ENCODE measurements around the gene CCDC146. TPM values are rescaled to one million over a fixed set of nuclear protein-coding genes. Genes with fewer than 3 reads are reported as not detected.
A peak's percentile ranks its signal among the peaks of the same experiment; 100 is the strongest.
"Not testable (repeated sequence)": the region's sequence is repeated elsewhere in the genome, so short reads cannot be mapped to it uniquely, and the experiment has no call there.

Gene CCDC146
- total and polyA plus RNA-seq, 10 donors: 4.1 to 21.3 (median 10.9) TPM

GRCh38 chr7:77222065-77222464 lies 99.7 kb downstream of the CCDC146 start:
- 66 to 84% (median 71%) methylated on average over 4 of the region's 4 CpGs for WGBS, 5 donors
- peaks cover 0 to 28% (median 7%) of the 10 kb centered on the region in 6 donors for H3K4me1 ChIP-seq
- no peak overlapping the region for H3K4me3 ChIP-seq
- no peaks in the 10 kb centered on the region for H3K36me3 ChIP-seq
- DNase-seq: no peak
- intact Hi-C loops (cut with DNase I; ENCODE audit: low total_unique reads): no loop called here
- peak overlapping the region in 3 of 8 donors; percentile 24 to 37 (median 24) for H3K27ac ChIP-seq
- peaks cover 0 to 22% (median 17%) of the 10 kb centered on the region in 8 donors for H3K9me3 ChIP-seq
- no peaks in the 10 kb centered on the region for H3K27me3 ChIP-seq (replicated peaks in 1 of 7)
- no peak for TF ChIP-seq CTCF (IDR thresholded peaks at IDR 0.05 in 8 of 11, conservative IDR thresholded peaks at IDR 0.05 in 3 of 11)
- TF ChIP-seq POLR2A (IDR thresholded peaks at IDR 0.05): no peak
- no peak for TF ChIP-seq POLR2AphosphoS5 (IDR thresholded peaks at IDR 0.05)

DNA sequence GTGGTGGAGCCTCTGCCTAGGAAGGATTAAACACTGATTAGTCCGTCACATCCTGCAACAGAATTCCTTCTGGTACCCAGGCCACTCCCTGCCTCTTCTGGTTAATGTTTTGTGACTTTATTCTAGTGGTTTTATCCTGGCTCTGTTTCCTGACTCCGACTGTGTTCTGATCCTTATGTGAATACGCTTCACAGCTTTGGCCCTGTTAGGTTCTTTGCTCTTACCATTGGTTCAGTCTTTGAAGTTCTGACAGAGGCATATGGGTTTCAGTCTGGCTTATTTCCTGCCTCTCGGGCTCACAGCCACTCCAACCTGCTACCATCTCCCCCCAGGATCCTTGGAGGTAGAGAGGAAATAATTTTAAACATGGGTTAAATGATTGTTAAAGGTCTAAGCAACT lies 100.4 kb downstream of the CCDC146 start:
- H3K27ac ChIP-seq: peak overlapping the region in 4 of 8 donors; percentile 24 to 37 (median 28)
- peaks cover 0 to 30% (median 8%) of the 10 kb centered on the region in 6 donors for H3K4me1 ChIP-seq
- intact Hi-C loops (cut with DNase I; ENCODE audit: low total_unique reads): no loop called here
- no peaks in the 10 kb centered on the region for H3K36me3 ChIP-seq
- H3K4me3 ChIP-seq: no peak overlapping the region
- TF ChIP-seq CTCF (IDR thresholded peaks at IDR 0.05 in 8 of 11, conservative IDR thresholded peaks at IDR 0.05 in 3 of 11): no peak
- TF ChIP-seq POLR2A (IDR thresholded peaks at IDR 0.05): no peak
- TF ChIP-seq POLR2AphosphoS5 (IDR thresholded peaks at IDR 0.05): no peak
- H3K9me3 ChIP-seq: peaks cover 0 to 22% (median 17%) of the 10 kb centered on the region in 8 donors
- H3K27me3 ChIP-seq (replicated peaks in 1 of 7): no peaks in the 10 kb centered on the region
- 65 to 80% (median 75%) methylated on average over 4 of the region's 4 CpGs for WGBS, 5 donors
- DNase-seq: no peak

DNA sequence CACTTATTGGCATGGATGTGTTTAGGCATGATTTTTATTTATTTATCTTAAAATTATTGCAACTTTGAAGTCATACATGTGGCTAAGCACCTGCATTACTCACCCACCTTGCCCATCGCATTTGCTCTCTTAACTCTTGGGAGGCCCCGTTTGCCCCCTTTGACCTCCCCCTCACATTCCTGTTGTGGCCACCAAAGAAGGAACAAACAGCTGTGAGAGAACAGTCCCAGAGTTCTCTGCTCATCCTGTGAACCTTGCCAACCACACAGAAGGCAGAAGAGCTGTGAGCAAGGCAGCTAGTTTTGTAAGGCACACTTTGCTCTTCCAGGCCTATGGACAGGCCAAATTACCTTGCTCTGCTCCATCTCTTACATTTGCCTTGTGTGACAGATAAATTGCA lies 100.8 kb downstream of the CCDC146 start:
- no peaks in the 10 kb centered on the region for H3K27me3 ChIP-seq (replicated peaks in 1 of 7)
- H3K4me3 ChIP-seq: no peak overlapping the region
- no peaks in the 10 kb centered on the region for H3K36me3 ChIP-seq
- intact Hi-C loops (cut with DNase I; ENCODE audit: low total_unique reads): no loop called here
- no peak for DNase-seq
- H3K9me3 ChIP-seq: peaks cover 0 to 22% (median 17%) of the 10 kb centered on the region in 8 donors
- peak overlapping the region in 2 of 8 donors; percentile 6 to 24 for H3K27ac ChIP-seq
- TF ChIP-seq POLR2AphosphoS5 (IDR thresholded peaks at IDR 0.05): no peak
- no peak for TF ChIP-seq POLR2A (IDR thresholded peaks at IDR 0.05)
- TF ChIP-seq CTCF (IDR thresholded peaks at IDR 0.05 in 8 of 11, conservative IDR thresholded peaks at IDR 0.05 in 3 of 11): no peak
- H3K4me1 ChIP-seq: peaks cover 0 to 30% (median 8%) of the 10 kb centered on the region in 6 donors
- WGBS, 5 donors: 23 to 45% (median 33%) methylated on average over 2 of the region's 2 CpGs

- 83 to 98% (median 92%) methylated on average over 1 of the region's 1 CpG for WGBS, 5 donors
- Histone ChIP-seq H3K4me1 (peaks cover 0 to 30% (median 8%) of the 10 kb centered on the region in 6 donors), H3K36me3 (no peaks in the 10 kb centered on the region), H3K4me3 (no peak overlapping the region), H3K27me3 (replicated peaks in 1 of 7) (no peaks in the 10 kb centered on the region), H3K27ac (peak overlapping the region in 1 of 8 donors; percentile 22), H3K9me3 (peaks cover 0 to 28% (median 20%) of the 10 kb centered on the region in 8 donors)
- no peak for DNase-seq
- TF ChIP-seq POLR2A (IDR thresholded peaks at IDR 0.05): no peak
- TF ChIP-seq POLR2AphosphoS5 (IDR thresholded peaks at IDR 0.05): no peak
- no peak for TF ChIP-seq CTCF (IDR thresholded peaks at IDR 0.05 in 8 of 11, conservative IDR thresholded peaks at IDR 0.05 in 3 of 11)
- intact Hi-C loops (cut with DNase I; ENCODE audit: low total_unique reads): no loop called here
Observed at GRCh38 chr7:77226357-77226839, 104.0 kb downstream of the CCDC146 start.

GRCh38 chr7:77228795-77229194 lies 106.4 kb downstream of the CCDC146 start:
- Histone ChIP-seq H3K9me3 (peaks cover 0 to 28% (median 20%) of the 10 kb centered on the region in 8 donors), H3K4me1 (peaks cover 0 to 16% (median 2%) of the 10 kb centered on the region in 6 donors)
- H3K27ac ChIP-seq; H3K27me3 ChIP-seq (replicated peaks in 1 of 7); intact Hi-C loops (cut with DNase I; ENCODE audit: low total_unique reads); H3K36me3 ChIP-seq; H3K4me3 ChIP-seq; DNase-seq: not testable (repeated sequence)

Data from spleen (tissue), 11 donors.